GM18526 (cell line): ENCODE measurements around the gene RGR.

Source experiments
- POLR2A ChIP-seq: IDR thresholded peaks from 3 replicates; pipeline ENCODE4 v1.6.1; 2011; ENCODE audit not compliant: insufficient read length; ENCODE audit errors: extremely low read depth

Gene RGR

DNA sequence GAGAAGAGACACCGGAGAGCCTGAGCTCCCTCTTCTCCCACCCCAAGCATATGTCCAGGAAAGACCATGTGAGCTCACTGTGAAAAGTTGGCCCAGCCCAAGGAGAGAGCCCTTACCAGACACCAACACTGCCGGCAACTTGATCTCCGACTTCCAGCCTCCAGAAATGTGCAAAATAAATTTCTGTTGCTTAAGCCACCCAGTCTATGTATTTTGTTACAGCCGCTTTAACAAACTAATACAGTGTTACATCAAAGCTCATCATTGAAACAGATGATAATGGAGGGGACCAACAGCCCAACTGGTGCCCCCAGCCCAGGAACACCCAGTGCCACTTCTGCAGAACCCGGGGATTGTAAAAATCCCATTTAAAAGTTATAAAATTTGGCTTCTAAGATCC lies 18.9 kb downstream of the RGR start:
- no peak for TF ChIP-seq POLR2A

DNA sequence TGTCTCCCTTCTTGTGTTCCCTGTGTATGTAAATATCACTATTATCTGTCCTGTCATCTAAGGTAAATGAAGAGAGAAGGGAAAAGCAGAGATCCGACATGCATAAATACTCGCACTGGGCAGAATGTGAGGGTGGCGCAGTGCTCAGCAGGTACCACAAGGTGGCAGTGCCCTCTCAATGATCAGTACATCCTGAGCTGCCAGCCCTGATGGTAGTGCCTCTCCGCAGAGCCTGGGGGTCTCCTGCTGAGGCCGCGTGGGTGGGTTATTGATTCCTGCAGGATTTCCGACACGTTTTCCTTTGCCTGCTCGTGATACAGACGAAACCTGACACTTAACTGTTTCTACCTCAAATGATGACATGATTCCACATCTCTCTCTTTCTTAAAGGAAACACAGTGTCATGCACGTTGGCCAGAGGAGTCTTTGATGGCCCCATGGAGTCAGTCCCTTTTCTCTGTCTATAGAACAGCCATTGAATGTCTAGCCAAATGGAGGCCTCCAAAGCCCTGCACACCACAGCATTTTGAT lies 19.8 kb downstream of the RGR start:
- TF ChIP-seq POLR2A = no peak

- no peak for TF ChIP-seq POLR2A
Observed at GRCh38 chr10:84265418-84265817, 20.6 kb downstream of the RGR start.

DNA sequence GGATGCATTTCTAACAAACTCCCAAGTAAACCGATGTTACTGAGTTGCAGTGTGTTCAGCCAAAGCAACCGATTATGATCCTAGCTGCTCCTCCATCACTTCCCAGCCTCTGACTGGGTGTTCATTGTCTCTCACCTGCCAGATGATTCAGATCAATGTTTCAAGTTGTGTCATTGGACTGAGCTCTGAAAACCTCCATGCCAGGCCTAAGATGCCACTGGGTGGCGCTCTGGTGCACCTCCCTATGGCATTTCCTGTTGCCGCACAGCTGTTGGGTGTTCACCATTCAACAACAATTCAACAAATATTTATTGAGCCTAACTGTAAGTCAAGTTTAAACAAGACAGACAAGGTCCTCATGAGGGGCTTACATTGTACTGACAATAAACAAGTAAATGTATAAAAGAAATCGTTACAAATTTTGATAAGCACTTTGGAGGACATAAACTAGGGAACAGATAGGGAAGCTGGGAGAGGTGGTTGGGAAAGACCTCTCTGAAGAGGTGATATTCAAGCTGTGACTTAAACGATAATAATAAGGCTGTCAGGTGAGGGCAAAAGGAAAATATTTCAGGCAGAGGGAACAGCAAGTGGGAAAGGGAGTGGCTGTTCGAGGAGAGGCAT lies 22.8 kb downstream of the RGR start:
- TF ChIP-seq POLR2A = no peak

- TF ChIP-seq POLR2A = no peak
Observed at GRCh38 chr10:84269162-84269561, 24.3 kb downstream of the RGR start.

- no peak for TF ChIP-seq POLR2A
Observed at GRCh38 chr10:84269773-84270172, 24.9 kb downstream of the RGR start.

DNA sequence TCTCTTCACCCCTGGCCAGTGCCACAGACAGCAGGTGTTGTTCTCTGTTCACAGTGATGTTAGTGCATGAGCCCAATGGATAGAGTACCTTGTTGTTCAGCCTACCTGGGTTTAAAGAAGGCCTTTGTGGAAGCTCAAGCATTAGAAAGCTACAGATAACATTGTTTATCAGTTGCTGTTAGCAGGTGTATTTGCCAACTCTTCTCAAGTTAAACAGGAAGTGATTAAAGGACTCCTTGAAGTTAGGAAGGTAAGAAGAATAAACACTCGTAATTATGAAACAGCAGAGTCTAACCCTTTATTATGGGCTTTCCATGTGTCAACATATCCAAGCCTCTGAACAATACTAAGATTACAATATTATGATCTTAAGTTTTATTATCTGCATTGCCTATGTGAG lies 25.9 kb downstream of the RGR start:
- no peak for TF ChIP-seq POLR2A

DNA sequence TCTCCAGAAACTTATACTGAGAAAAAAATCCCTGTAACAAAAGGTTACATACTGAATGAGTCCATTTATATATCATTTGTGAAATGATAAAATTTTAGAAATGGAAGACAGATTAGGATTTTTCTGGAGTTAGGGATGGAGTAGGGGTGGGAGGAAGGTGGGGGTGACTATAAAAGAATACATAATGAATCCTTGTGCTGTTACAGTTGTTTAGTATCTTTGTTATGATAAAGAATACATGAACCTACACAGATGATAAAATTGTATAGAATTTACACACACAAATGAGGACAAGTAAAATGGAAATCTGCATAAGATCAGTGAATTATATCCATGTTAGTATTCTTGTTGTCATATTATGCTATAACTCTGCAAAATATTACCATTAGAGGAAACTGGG lies 41.8 kb downstream of the RGR start:
- no peak for TF ChIP-seq POLR2A

GRCh38 chr10:84288151-84288550 lies 43.3 kb downstream of the RGR start:
- TF ChIP-seq POLR2A = no peak

DNA sequence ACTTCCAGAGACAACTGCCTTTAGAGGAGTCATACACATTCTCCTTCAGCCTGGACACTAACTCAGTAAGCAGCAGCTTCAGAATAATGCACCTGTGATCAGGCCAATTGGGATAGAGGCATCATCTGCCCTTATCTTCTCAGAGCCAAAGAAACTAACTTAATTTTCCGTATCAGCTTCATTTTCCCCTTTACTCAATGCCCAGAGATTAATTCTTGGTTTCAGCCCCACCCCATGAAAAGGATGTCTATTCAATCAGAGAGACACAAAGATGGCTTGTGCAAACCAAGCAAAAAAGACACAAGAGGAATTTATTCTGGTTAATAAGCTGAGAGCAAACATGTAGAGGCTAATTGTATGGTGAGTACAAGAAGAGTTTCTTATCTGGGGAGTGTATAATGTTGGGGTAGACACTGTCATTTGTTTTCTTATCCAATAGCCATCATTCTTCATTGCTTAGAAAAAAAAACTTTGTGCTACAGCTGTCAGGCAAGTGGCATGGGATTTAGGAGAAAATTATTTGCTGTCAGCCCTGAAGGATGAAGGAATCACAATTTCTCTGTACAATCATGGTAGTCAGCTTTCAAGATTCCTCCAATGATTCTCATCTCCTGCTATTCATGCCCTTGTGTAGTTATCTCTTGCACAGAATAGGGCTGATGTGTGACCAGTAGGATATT lies 44.8 kb downstream of the RGR start:
- TF ChIP-seq POLR2A = no peak

DNA sequence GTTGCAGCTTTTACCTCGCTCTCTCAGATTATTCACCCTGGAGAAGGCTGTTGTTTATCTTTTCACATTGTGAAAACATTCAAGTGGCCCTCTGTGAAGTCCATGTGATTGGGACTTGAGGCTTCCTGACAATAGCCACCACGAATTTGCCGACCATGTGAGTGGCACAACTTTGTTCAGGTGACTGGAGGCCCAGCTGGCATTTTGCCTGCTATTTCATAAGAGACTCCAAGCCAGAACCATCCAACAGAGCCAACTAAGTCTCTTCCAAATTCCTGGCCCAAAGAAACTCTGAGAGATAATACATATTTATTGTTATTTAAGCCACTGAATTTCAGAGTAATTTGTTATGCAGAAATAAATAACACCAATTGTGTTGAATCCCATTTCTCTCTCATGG lies 45.4 kb downstream of the RGR start:
- no peak for TF ChIP-seq POLR2A

- no peak for TF ChIP-seq POLR2A
Observed at GRCh38 chr10:84291384-84291783, 46.5 kb downstream of the RGR start.

DNA sequence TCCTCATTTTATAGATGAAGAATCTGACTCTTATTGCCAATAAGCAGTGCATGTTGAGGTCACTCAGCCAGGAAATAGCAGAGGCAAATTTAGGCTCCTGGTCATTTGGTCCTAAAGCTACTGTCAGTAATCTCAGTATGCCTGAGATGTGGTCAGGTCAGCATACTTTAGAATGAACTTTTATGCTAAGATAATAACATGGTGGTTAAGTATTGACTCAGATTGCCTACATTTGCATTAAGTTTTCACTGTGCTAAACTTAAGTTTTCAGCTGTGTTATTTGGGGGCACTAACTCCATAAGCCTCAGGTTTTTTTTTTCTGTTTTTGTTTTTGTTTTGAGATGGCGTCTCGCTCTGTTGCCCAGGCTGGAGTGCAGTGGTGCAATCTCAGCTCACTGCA lies 47.6 kb downstream of the RGR start:
- TF ChIP-seq POLR2A = no peak

- TF ChIP-seq POLR2A = no peak
Observed at GRCh38 chr10:84293171-84293570, 48.3 kb downstream of the RGR start.

DNA sequence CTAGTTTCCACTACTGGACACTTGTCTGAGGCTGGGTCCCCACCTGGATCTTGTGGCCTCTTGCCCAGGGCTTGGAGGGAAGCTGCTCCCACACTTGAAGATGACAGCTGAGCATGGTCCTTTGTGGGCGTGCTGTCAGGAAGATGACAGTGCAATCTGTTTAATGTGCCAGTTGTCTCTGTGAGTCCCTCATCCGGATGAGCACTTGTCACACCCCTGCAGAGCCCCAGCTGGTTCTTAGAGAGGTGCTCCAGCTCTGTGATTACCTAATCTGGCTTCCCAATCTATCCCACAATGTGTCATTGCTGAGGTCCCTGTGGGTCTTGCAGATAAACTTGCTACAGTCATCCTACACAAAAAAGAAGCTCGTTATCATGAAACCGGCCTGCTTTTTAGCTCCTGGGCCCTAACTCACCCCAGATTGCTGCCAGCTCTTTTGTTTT lies 48.7 kb downstream of the RGR start:
- TF ChIP-seq POLR2A = no peak

DNA sequence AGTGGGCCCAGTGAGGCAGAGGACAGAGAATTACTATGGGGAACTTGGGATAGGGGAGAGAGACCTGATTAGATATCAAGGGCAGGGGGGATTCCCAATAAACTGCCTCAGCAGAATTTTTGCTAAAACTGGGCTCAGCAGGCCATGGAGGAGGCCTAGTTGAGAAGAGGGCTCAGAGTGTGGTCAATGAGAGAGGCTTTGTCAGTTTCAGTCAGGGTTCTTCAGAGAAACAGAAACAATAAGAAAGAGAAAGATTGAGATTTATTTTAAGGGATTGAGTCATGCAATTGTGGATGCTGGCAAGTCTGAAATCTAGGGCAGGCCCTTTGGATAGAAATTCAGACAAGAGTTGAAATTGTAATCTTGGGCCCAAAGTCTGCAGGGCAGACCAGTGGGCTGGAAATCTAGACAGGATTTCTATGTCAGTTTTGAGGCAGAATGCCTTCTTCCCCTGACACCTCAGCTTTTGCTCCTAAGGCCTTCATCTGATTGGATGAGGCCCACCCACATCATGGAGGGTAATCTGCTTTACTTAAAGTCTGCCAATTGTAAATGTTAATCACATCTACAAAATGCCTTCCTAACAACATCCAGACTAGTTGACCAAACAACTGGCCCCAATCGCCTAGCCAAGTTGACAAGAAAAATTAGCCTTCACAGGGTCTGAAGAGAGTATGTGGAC lies 50.1 kb downstream of the RGR start:
- no peak for TF ChIP-seq POLR2A

DNA sequence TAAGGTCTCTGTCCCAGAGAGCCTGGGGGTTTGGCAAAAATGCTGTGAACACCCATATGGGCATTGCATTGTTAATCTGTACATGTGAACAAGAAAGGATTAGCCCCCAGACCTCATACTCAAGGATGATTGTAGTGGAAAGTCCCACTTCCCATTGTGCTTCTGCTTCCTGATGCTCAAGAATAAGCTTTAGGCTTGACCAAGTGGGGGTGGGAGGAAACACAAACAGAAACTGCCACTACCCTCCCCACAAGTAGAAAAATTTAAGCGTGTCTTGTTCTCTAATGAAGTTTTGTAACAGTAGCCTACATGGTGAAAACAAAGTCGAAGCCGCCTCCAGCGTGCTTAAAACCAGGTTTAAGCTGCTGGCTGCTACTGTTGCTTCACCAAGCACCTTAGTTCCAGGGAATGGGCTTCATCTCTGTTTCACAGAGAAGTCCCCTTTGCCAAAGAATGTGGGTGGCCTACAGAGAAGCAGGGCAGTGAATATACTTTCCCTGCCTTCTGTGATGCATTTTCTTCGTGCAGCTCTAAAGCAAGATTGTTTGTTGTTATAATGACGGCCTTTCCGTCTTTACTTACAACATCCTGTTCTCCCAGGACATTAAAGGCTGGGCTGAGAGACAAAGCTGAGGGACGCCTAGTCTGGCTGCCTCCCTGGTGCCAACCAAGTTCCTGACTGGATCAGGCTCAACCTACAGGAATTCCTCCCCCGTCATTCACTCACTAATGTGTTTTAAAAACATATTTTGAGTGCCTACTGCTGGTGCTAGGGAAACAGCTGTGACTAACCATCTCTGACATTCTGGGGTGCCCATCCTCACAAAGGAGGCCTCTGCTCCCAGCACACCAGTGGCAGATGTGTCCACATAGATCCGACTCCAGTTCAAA lies 51.5 kb downstream of the RGR start:
- no peak for TF ChIP-seq POLR2A
